VCaP (cell line): ENCODE results near the gene SPINT4.
"Not testable (repeated sequence)": the region's sequence is repeated elsewhere in the genome, so short reads cannot be mapped to it uniquely, and the experiment has no call there.

Experiments used
- H3K27ac ChIP-seq: fragments of 450-650 bp; 2 replicates; pipeline ENCODE4 v1.5.1; 2017
- CTCF ChIP-seq: fragments of 450-650 bp; conservative IDR thresholded peaks from 2 replicates; pipeline ENCODE4 v1.5.1; 2017; ENCODE audit warnings: mild to moderate bottlenecking, moderate library complexity

SPINT4 gene

GRCh38 chr20:45704969-45705637 is 17.0 kb upstream of the SPINT4 start, which contains the start of gene WFDC10B:
WFDC10B (minus strand) TSS chr20:45705019; CDS start chr20:45685992, 19,027 bp downstream.
- no peak for TF ChIP-seq CTCF
- H3K27ac ChIP-seq, result peak within 1 kb of the TSS; percentile 20

GRCh38 chr20:45716141-45716688 is 5.9 kb upstream of the SPINT4 start:
- not testable (repeated sequence) for H3K27ac ChIP-seq

- H3K27ac ChIP-seq, result no peak overlapping the region
- no peak for TF ChIP-seq CTCF
Measured at GRCh38 chr20:45725134-45725533, 3.0 kb downstream of the SPINT4 start.

- no peak overlapping the region for H3K27ac ChIP-seq
- no peak for TF ChIP-seq CTCF
Measured at GRCh38 chr20:45727044-45727443, 4.9 kb downstream of the SPINT4 start.

- no peak overlapping the region for H3K27ac ChIP-seq
- TF ChIP-seq CTCF, result no peak
Measured at GRCh38 chr20:45732199-45732598, 10.1 kb downstream of the SPINT4 start.

GRCh38 chr20:45735552-45735951 is 13.4 kb downstream of the SPINT4 start:
- no peak for TF ChIP-seq CTCF
- no peak overlapping the region for H3K27ac ChIP-seq

- no peak for TF ChIP-seq CTCF
- no peak overlapping the region for H3K27ac ChIP-seq
Measured at GRCh38 chr20:45735988-45736387, 13.8 kb downstream of the SPINT4 start.

- TF ChIP-seq CTCF, result no peak
- no peak overlapping the region for H3K27ac ChIP-seq
Measured at GRCh38 chr20:45742596-45742995, 20.4 kb downstream of the SPINT4 start.
